ENCODE measurements around the gene SOX8.

- TF ChIP-seq CTCF (IDR thresholded peaks at IDR 0.05) (no peak), EZH2 (IDR thresholded peaks at IDR 0.05) (no peak), EZH2phosphoT487 (IDR thresholded peaks at IDR 0.05) (no peak)
Measured at GRCh38 chr16:983044-984030, 1.8 kb downstream of the SOX8 start.

Measured in neural progenitor cell (in vitro differentiated cells).